NCI-H1417 treated with DMSO at 0.1 percent for 48 hours (cell line): ENCODE measurements around the gene DPYD.
A peak's percentile ranks its signal among the peaks of the same experiment; 100 is the strongest.

ENCODE experiments used
- DNase-seq: peaks from one replicate; lab custom pipeline; 2025; lab: John Stamatoyannopoulos, UW

Gene DPYD

GRCh38 chr1:97608272-97608671 lies 312.6 kb downstream of the DPYD start:
- DNase-seq, result no peak

- DNase-seq, result no peak
Observed at GRCh38 chr1:97603776-97604175, 317.1 kb downstream of the DPYD start.

GRCh38 chr1:97603218-97603617 lies 317.6 kb downstream of the DPYD start:
- DNase-seq, result peak; percentile 74

- no peak for DNase-seq
Observed at GRCh38 chr1:97599447-97599846, 321.4 kb downstream of the DPYD start.

GRCh38 chr1:97593192-97593591 lies 327.6 kb downstream of the DPYD start:
- no peak for DNase-seq

GRCh38 chr1:97588772-97589171 lies 332.1 kb downstream of the DPYD start:
- no peak for DNase-seq

GRCh38 chr1:97581614-97582051 lies 339.2 kb downstream of the DPYD start:
- DNase-seq, result no peak

- DNase-seq, result no peak
Observed at GRCh38 chr1:97577613-97578012, 343.2 kb downstream of the DPYD start.

GRCh38 chr1:97573553-97573952 lies 347.3 kb downstream of the DPYD start:
- DNase-seq, result no peak

GRCh38 chr1:97572561-97572960 lies 348.3 kb downstream of the DPYD start:
- no peak for DNase-seq

GRCh38 chr1:97571760-97572159 lies 349.1 kb downstream of the DPYD start:
- DNase-seq, result no peak

- DNase-seq, result no peak
Observed at GRCh38 chr1:97570691-97571090, 350.1 kb downstream of the DPYD start.

GRCh38 chr1:97567000-97567749 lies 353.7 kb downstream of the DPYD start:
- no peak for DNase-seq

- DNase-seq, result no peak
Observed at GRCh38 chr1:97565886-97566285, 354.9 kb downstream of the DPYD start.

GRCh38 chr1:97563926-97564325 lies 356.9 kb downstream of the DPYD start:
- DNase-seq, result no peak

GRCh38 chr1:97562081-97562480 lies 358.8 kb downstream of the DPYD start:
- no peak for DNase-seq

- DNase-seq, result no peak
Observed at GRCh38 chr1:97560714-97561113, 360.1 kb downstream of the DPYD start.

GRCh38 chr1:97553971-97554370 lies 366.9 kb downstream of the DPYD start:
- DNase-seq, result no peak

GRCh38 chr1:97551113-97551512 lies 369.7 kb downstream of the DPYD start:
- no peak for DNase-seq

GRCh38 chr1:97545446-97545845 lies 375.4 kb downstream of the DPYD start:
- no peak for DNase-seq

GRCh38 chr1:97540346-97540888 lies 380.4 kb downstream of the DPYD start:
- no peak for DNase-seq

GRCh38 chr1:97538113-97538512 lies 382.7 kb downstream of the DPYD start:
- DNase-seq, result no peak

- DNase-seq, result no peak
Observed at GRCh38 chr1:97533358-97533757, 387.5 kb downstream of the DPYD start.

GRCh38 chr1:97529600-97529999 lies 391.2 kb downstream of the DPYD start:
- DNase-seq, result no peak
